Measurements from ENCODE around the gene PPP6R1.

The PPP6R1 gene

DNA sequence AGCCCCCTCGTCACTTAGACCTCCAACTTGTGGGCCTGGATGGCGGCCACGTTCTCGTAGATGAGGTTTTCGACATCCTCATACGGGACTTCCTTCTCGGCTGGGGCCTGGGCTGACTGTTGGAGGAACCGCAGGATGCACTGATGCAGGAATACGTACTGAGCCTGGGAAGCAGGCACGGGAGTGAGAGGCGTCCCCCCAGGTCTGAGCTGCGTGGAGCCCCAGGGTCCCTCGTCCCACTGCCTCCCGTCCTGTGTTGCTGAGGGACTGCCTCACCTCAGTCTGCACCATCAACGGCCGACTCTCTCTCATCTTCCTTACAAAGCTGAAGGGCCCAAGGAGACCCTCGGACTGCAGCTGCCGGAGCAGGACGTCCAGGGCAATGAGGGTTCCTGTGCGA, 77.1 kb downstream of the PPP6R1 start:
- no peak for DNase-seq (ENCODE audit: low read depth)
